ENCODE measurements around the gene PJVK. TPM values are rescaled to one million over a fixed set of nuclear protein-coding genes. Genes with fewer than 3 reads are reported as not detected.

The PJVK gene
- polyA plus RNA-seq, 3 donors, result 1.4 TPM; not detected in 2

DNA sequence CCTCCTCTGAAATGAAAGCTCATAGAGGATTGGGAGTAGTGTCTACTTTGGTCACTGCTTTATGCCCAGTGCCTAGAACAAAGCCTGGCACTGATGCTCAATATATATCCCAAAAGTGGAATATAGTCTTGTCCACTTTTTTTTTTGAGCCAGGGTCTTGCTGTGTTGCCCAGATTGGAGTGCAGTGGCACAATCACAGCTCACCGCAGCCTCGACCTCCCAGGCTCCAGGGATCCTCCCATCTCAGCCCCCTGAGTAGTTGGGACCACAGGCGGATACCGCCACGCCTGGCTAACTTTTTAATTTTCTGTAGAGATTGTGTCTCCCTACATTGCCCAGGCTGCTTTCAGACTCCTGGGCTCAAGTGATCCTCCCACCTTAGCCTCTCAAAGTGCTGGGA is 23.4 kb downstream of the PJVK start:
- Histone ChIP-seq H4K20me1 (ENCODE audit: insufficient read depth, low read length) (no peaks in the 10 kb centered on the region), H3K27me3 (ENCODE audit: control insufficient read depth in 2 of 2, insufficient read depth in 2 of 2, low read length in 2 of 2) (no peaks in the 10 kb centered on the region), H3K9ac (ENCODE audit: insufficient read depth, low read length, poor library complexity, severe bottlenecking) (no peak overlapping the region), H3K27ac (ENCODE audit: low read depth in 1 of 2, low read length in 2 of 2) (no peak overlapping the region), H2AFZ (ENCODE audit: insufficient read depth, low read depth, low read length, poor library complexity, severe bottlenecking) (no peak overlapping the region), H3K9me3 (replicated peaks in 1 of 2; ENCODE audit: control insufficient read depth in 1 of 2, insufficient read depth in 1 of 2, low read length in 2 of 2) (no peaks in the 10 kb centered on the region), H3K4me2 (replicated peaks; ENCODE audit: extremely low read depth, low read length, poor library complexity, severe bottlenecking) (no peak overlapping the region), H3K79me2 (ENCODE audit: insufficient read depth, low read length) (peaks cover 3% of the 10 kb centered on the region), H3K4me1 (ENCODE audit: control insufficient read depth in 1 of 2, insufficient read depth in 2 of 2, low read length in 2 of 2) (peaks cover 12 to 16% of the 10 kb centered on the region in 2 donors), H3K4me3 (replicated peaks in 1 of 3; ENCODE audit: low read depth in 2 of 3, low read length in 3 of 3) (no peak overlapping the region), H3K36me3 (replicated peaks in 1 of 2; ENCODE audit: control insufficient read depth in 1 of 2, insufficient read depth in 2 of 2, low read length in 2 of 2) (no peaks in the 10 kb centered on the region)
- Mint-ChIP-seq H3K9me3 (no peaks in the 10 kb centered on the region), H3K4me3 (no peak overlapping the region), H3K36me3 (peaks cover 0 to 3% of the 10 kb centered on the region in 2 donors), H3K27me3 (ENCODE audit: low read depth in 3 of 3) (no peaks in the 10 kb centered on the region), H3K4me1 (peaks cover 9% of the 10 kb centered on the region), H3K27ac (no peak overlapping the region)
- DNase-seq, result no peak
- WGBS (ENCODE audit: insufficient coverage), result 92% methylated on average over 2 of the region's 5 CpGs
- intact Hi-C loops (cut with micrococcal nuclease), result no loop called here
- TF ChIP-seq, protein P1, sequence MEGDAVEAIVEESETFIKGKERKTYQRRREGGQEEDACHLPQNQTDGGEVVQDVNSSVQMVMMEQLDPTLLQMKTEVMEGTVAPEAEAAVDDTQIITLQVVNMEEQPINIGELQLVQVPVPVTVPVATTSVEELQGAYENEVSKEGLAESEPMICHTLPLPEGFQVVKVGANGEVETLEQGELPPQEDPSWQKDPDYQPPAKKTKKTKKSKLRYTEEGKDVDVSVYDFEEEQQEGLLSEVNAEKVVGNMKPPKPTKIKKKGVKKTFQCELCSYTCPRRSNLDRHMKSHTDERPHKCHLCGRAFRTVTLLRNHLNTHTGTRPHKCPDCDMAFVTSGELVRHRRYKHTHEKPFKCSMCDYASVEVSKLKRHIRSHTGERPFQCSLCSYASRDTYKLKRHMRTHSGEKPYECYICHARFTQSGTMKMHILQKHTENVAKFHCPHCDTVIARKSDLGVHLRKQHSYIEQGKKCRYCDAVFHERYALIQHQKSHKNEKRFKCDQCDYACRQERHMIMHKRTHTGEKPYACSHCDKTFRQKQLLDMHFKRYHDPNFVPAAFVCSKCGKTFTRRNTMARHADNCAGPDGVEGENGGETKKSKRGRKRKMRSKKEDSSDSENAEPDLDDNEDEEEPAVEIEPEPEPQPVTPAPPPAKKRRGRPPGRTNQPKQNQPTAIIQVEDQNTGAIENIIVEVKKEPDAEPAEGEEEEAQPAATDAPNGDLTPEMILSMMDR (IDR thresholded peaks at IDR 0.05), result no peak

DNA sequence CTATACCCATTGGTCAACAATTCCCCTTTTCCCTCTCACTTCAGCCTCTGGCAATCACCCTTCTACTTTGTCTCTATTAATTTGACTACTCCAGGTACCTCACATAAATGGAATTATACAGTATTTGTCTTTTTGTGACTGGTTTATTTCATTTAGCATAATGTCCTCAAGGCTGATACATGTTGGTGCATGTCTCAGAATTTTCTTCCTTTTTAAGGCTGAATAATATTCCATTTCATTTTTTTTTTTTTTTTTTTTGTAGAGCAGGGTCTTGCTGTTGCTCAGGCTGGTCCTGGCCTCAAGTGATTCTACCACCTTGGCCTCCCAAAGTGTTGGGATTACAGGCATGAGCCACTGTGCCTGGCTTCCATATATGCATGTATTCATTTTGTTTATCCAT is 25.3 kb downstream of the PJVK start:
- Histone ChIP-seq H3K36me3 (replicated peaks in 1 of 2; ENCODE audit: control insufficient read depth in 1 of 2, insufficient read depth in 2 of 2, low read length in 2 of 2) (no peaks in the 10 kb centered on the region), H4K20me1 (ENCODE audit: insufficient read depth, low read length) (no peaks in the 10 kb centered on the region), H3K27ac (ENCODE audit: low read depth in 1 of 2, low read length in 2 of 2) (no peak overlapping the region), H3K4me2 (replicated peaks; ENCODE audit: extremely low read depth, low read length, poor library complexity, severe bottlenecking) (no peak overlapping the region), H3K79me2 (ENCODE audit: insufficient read depth, low read length) (peaks cover 13% of the 10 kb centered on the region), H3K4me3 (replicated peaks in 1 of 3; ENCODE audit: low read depth in 2 of 3, low read length in 3 of 3) (no peak overlapping the region), H3K4me1 (ENCODE audit: control insufficient read depth in 1 of 2, insufficient read depth in 2 of 2, low read length in 2 of 2) (peaks cover 23 to 29% of the 10 kb centered on the region in 2 donors), H2AFZ (ENCODE audit: insufficient read depth, low read depth, low read length, poor library complexity, severe bottlenecking) (no peak overlapping the region), H3K27me3 (ENCODE audit: control insufficient read depth in 2 of 2, insufficient read depth in 2 of 2, low read length in 2 of 2) (no peaks in the 10 kb centered on the region), H3K9ac (ENCODE audit: insufficient read depth, low read length, poor library complexity, severe bottlenecking) (no peak overlapping the region), H3K9me3 (replicated peaks in 1 of 2; ENCODE audit: control insufficient read depth in 1 of 2, insufficient read depth in 1 of 2, low read length in 2 of 2) (no peaks in the 10 kb centered on the region)
- TF ChIP-seq, protein P1 (IDR thresholded peaks at IDR 0.05), result no peak
- no peak for DNase-seq
- Mint-ChIP-seq H3K36me3 (peaks cover 0 to 3% of the 10 kb centered on the region in 2 donors), H3K4me3 (no peak overlapping the region), H3K27me3 (ENCODE audit: low read depth in 3 of 3) (no peaks in the 10 kb centered on the region), H3K9me3 (no peaks in the 10 kb centered on the region), H3K27ac (no peak overlapping the region), H3K4me1 (peaks cover 18% of the 10 kb centered on the region)
- intact Hi-C loops (cut with micrococcal nuclease), result no loop called here
